SK-N-SH (cell line): Measurements from ENCODE around the gene FOXP1.

Source experiments
- EZH2phosphoT487 ChIP-seq: fragments of 200-600 bp; sonication (generic); IDR thresholded peaks from 2 replicates; pipeline ENCODE4 v1.6.1; 2017; ENCODE audit warnings: low read depth, mixed run types, mild to moderate bottlenecking, antibody characterized with exemption, moderate library complexity, borderline replicate concordance
- FOSL2 ChIP-seq: IDR thresholded peaks from 2 replicates; pipeline ENCODE4 v1.4.0; 2012; ENCODE audit warnings: low read depth, mild to moderate bottlenecking, moderate library complexity, borderline replicate concordance
- GABPA ChIP-seq: IDR thresholded peaks from 2 replicates; pipeline ENCODE4 v1.4.0; 2012; ENCODE audit warnings: low read depth, mild to moderate bottlenecking
- PBX3 ChIP-seq: IDR thresholded peaks from 2 replicates; pipeline ENCODE4; 2012
- POLR2AphosphoS5 ChIP-seq: IDR thresholded peaks from 2 replicates; pipeline ENCODE4 v1.6.1; 2012; ENCODE audit warnings: low read depth, low read length
- RAD21 ChIP-seq: IDR thresholded peaks from 2 replicates; pipeline ENCODE4 v1.6.1; 2012; ENCODE audit warnings: mild to moderate bottlenecking, low read length
- REST ChIP-seq: IDR thresholded peaks from 2 replicates; pipeline ENCODE4 v1.6.1; 2012; ENCODE audit warnings: mild to moderate bottlenecking, low read depth, low read length, moderate library complexity
- RXRA ChIP-seq: IDR thresholded peaks from 2 replicates; pipeline ENCODE4 v1.4.0; 2012; ENCODE audit warnings: low read depth, mild to moderate bottlenecking, borderline replicate concordance
- SIN3A ChIP-seq: IDR thresholded peaks from 2 replicates; pipeline ENCODE4 v1.6.1; 2012; ENCODE audit warnings: low read depth, mild to moderate bottlenecking, low read length, moderate library complexity, borderline replicate concordance
- SMC3 ChIP-seq: IDR thresholded peaks from 2 replicates; pipeline ENCODE4 v1.6.1; 2012; ENCODE audit warnings: low read depth, low read length, improper control_type of control experiment
- USF2 ChIP-seq: fragments of 150-350 bp; IDR thresholded peaks from 2 replicates; pipeline ENCODE4 v1.6.1; 2017; ENCODE audit warnings: antibody characterized with exemption, low read length, low read depth, borderline replicate concordance
- YY1 ChIP-seq: IDR thresholded peaks from 2 replicates; pipeline ENCODE4 v1.4.0; 2012; ENCODE audit warnings: low read depth, mild to moderate bottlenecking
- TF ChIP-seq, protein P1 (sequence below): fragments of 200-600 bp; sonication (generic); IDR thresholded peaks from 2 replicates; pipeline ENCODE4 v1.6.1; 2017; ENCODE audit warnings: antibody characterized with exemption, mild to moderate bottlenecking, moderate library complexity
- TF ChIP-seq, protein P2 (sequence below): IDR thresholded peaks from 2 replicates; pipeline ENCODE4 v1.4.0; 2012; ENCODE audit warnings: low read depth

DNA sequence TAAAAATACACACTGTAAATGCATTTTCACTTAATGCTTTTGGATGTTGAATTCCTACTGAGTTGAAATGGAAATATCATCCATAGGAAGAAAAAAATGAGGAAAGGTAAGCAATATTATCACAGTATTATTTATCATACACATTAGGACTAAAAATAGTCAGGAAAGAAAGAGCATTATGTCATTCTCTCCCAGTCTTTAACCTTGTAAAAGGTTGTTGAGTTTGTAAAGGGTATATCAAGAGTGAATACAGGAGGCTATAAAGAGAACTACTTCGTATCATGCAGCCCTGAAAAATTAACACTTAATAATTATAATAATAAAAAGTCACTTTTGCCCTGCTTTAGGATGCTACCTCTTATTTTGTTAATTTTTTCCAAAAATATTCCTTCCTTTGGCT is 395.8 kb downstream of the FOXP1 start:
- TF ChIP-seq SIN3A (no peak), EZH2phosphoT487 (no peak), RAD21 (no peak), PBX3 (no peak), FOSL2 (no peak), REST (no peak), POLR2AphosphoS5 (no peak), RXRA (no peak), SMC3 (no peak), USF2 (no peak), GABPA (no peak), YY1 (no peak)
- TF ChIP-seq, protein P1, sequence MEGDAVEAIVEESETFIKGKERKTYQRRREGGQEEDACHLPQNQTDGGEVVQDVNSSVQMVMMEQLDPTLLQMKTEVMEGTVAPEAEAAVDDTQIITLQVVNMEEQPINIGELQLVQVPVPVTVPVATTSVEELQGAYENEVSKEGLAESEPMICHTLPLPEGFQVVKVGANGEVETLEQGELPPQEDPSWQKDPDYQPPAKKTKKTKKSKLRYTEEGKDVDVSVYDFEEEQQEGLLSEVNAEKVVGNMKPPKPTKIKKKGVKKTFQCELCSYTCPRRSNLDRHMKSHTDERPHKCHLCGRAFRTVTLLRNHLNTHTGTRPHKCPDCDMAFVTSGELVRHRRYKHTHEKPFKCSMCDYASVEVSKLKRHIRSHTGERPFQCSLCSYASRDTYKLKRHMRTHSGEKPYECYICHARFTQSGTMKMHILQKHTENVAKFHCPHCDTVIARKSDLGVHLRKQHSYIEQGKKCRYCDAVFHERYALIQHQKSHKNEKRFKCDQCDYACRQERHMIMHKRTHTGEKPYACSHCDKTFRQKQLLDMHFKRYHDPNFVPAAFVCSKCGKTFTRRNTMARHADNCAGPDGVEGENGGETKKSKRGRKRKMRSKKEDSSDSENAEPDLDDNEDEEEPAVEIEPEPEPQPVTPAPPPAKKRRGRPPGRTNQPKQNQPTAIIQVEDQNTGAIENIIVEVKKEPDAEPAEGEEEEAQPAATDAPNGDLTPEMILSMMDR: no peak
- TF ChIP-seq, protein P2, sequence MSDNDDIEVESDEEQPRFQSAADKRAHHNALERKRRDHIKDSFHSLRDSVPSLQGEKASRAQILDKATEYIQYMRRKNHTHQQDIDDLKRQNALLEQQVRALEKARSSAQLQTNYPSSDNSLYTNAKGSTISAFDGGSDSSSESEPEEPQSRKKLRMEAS: no peak
